Sigmoid colon (tissue), 4 donors: ENCODE data around the gene CSTPP1.

Source experiments
- EP300 ChIP-seq, 4 donors: sonication (generic); formaldehyde crosslinking; IDR thresholded peaks; one replicate each; pipeline ENCODE4 v1.6.1; 2017; ENCODE audit warnings: antibody characterized with exemption in 4 of 4
- POLR2A ChIP-seq, 2 donors: fragments of 450-650 bp; IDR thresholded peaks; one replicate each; pipeline ENCODE4 v1.6.1; 2016; ENCODE audit warnings: antibody characterized with exemption in 2 of 2, mild to moderate bottlenecking in 2 of 2, moderate library complexity in 2 of 2
- POLR2AphosphoS5 ChIP-seq, 4 donors: sonication (generic); formaldehyde crosslinking; IDR thresholded peaks; one replicate each; pipeline ENCODE4 v1.6.1; 2017; ENCODE audit warnings: antibody characterized with exemption in 4 of 4
- TF ChIP-seq, protein P1 (sequence below), 4 experiments: fragments of 450-650 bp in 3 of 4; fragments of 200-600 bp in 1 of 4; IDR thresholded peaks; one replicate each; pipeline ENCODE4 v1.5.1; 2016 to 2019; ENCODE audit warnings: antibody characterized with exemption in 4 of 4, mild to moderate bottlenecking in 3 of 4, moderate library complexity in 2 of 4

DNA sequence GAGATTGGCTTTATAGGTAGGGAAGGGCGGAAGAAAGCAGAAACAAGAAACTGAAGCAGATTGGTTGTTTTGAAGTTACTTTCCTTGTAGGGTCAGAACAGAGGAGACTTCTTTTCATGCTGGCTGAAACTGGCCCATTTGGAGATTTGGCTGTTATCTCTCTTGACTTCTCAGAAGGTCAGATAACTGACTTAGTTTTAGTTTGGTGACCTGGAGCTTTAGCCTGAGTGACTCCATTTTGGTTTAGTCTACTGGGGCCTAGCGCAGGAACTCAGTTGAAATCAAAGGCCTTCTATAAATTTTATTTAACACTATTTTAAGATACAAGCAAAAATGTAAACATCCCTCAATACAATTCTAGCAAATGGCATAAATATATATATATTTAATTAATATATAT is 31.4 kb downstream of the CSTPP1 start:
- TF ChIP-seq POLR2A (IDR thresholded peaks at IDR 0.05): no peak
- TF ChIP-seq, protein P1, sequence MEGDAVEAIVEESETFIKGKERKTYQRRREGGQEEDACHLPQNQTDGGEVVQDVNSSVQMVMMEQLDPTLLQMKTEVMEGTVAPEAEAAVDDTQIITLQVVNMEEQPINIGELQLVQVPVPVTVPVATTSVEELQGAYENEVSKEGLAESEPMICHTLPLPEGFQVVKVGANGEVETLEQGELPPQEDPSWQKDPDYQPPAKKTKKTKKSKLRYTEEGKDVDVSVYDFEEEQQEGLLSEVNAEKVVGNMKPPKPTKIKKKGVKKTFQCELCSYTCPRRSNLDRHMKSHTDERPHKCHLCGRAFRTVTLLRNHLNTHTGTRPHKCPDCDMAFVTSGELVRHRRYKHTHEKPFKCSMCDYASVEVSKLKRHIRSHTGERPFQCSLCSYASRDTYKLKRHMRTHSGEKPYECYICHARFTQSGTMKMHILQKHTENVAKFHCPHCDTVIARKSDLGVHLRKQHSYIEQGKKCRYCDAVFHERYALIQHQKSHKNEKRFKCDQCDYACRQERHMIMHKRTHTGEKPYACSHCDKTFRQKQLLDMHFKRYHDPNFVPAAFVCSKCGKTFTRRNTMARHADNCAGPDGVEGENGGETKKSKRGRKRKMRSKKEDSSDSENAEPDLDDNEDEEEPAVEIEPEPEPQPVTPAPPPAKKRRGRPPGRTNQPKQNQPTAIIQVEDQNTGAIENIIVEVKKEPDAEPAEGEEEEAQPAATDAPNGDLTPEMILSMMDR (IDR thresholded peaks at IDR 0.05): no peak
- TF ChIP-seq POLR2AphosphoS5 (IDR thresholded peaks at IDR 0.05): no peak
- no peak for TF ChIP-seq EP300 (IDR thresholded peaks at IDR 0.05)
